NCI-H2227 treated with DMSO at 0.1 percent for 48 hours (cell line): ENCODE data around the gene KIF19.

Experiments
- DNase-seq: peaks from one replicate; lab custom pipeline; 2025; lab: John Stamatoyannopoulos, UW

The KIF19 gene

DNA sequence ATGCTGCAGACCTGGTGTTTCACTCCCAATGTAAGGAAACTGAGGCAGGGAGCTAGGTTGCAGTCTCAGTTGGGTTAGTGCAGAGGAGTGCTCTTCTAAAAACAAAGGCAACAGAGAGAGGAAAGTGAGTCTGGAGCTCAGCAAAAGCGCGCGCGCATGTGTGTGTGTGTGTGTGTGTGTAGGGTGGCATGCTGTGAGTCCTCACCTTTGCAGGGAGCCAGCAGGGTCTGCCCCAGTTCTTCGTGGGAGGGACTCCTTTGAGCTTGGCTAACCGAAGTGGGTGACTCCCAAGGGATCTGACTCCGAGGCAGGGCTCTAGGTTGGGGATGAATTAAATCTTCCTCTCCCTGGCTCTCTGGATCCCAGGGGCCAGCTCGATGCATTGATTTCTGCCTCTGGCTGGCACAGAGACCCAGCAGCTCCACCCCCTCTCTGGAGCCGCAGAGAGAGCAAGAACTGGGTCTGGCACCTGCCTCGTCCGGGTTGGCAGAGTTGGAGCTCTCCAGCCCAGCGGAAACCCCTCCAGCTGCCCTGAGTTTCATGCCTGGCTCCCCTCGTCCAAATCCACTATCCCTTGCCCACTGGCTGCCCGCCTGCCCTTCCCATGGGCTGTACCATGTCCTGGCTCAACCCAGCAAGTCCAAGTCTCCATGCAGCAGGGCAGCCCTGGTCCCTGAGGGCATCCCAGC is 36.9 kb downstream of the KIF19 start:
- DNase-seq: peak; percentile 2

DNA sequence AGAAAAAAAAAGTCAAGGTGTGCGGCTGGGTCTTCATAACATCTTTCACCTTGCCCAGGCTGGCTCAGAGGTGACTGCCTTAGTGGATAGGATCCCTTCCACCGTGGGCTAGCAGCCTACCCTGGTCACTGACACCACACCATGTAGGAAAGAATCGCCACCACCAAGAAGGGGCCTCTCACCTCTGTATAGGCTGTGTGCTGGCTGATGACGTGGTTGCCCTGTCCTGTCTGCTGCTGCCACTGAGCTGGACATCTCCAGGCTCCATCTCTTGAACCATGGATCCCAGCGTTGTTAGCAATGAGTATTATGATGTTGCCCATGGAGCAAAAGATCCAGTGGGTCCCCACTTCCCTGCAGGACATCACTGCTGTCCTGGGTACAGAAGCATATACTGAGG is 41.2 kb downstream of the KIF19 start, which contains the start of gene GPR142:
Gene GPR142 (plus strand): TSS at position 301 of the 400 bp plus-strand sequence. CDS start 2,035 bp downstream, outside the sequence.
- no peak for DNase-seq

GRCh38 chr17:74368341-74369081 is 42.5 kb downstream of the KIF19 start:
- DNase-seq: peak; percentile 39

GRCh38 chr17:74369221-74369620 is 43.2 kb downstream of the KIF19 start:
- peak; percentile 24 for DNase-seq

DNA sequence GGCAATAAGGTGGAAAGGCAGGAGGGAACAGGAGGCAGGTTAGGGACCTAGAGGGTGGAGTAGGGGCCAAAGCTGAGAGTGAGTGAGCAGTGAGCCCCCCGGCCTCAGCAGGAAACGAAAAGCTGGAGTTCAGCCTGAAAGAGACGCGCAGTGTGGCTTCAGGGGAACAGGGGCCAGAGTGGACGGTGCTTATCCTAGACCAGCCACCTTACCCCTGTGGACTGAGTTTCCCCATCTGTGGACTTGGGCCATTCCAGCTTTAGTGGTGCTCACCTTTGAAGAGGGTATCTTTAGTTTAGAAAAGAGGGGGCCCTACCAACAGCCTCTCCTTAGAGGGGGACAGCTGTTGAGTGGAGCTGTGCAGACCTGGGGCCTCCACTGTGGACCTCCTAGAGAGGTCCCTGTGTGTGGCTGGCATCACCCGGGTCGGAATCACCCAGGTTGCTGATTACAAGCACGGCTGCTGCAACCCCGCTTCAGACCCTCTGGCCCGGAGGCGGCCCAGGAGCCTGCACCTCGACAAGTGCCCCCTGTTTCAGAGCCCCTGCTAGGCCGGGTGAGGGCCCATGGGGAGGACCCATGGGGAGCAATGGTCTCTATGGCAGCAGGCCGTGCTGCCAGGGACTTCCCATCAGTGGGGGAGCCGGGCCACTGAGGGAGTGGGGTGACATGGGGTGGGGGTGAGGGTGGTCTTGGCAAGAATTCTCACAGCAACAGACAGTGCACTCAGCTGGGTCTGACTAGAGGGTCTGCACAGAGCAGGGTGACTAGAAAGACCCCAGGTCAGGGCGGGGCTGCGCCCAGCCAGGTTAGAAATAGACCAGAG is 43.9 kb downstream of the KIF19 start:
- no peak for DNase-seq

DNA sequence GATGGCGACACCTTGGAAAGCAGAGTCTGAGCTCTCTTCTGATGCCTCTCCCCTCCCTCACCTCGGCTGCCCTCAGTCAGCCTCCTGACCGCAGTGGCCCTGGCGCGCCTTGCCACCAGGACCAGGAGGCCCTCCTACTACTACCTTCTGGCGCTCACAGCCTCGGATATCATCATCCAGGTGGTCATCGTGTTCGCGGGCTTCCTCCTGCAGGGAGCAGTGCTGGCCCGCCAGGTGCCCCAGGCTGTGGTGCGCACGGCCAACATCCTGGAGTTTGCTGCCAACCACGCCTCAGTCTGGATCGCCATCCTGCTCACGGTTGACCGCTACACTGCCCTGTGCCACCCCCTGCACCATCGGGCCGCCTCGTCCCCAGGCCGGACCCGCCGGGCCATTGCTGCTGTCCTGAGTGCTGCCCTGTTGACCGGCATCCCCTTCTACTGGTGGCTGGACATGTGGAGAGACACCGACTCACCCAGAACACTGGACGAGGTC is 45.7 kb downstream of the KIF19 start:
- DNase-seq: no peak

- DNase-seq: no peak
Measured at GRCh38 chr17:74372426-74372825, 46.4 kb downstream of the KIF19 start.

DNA sequence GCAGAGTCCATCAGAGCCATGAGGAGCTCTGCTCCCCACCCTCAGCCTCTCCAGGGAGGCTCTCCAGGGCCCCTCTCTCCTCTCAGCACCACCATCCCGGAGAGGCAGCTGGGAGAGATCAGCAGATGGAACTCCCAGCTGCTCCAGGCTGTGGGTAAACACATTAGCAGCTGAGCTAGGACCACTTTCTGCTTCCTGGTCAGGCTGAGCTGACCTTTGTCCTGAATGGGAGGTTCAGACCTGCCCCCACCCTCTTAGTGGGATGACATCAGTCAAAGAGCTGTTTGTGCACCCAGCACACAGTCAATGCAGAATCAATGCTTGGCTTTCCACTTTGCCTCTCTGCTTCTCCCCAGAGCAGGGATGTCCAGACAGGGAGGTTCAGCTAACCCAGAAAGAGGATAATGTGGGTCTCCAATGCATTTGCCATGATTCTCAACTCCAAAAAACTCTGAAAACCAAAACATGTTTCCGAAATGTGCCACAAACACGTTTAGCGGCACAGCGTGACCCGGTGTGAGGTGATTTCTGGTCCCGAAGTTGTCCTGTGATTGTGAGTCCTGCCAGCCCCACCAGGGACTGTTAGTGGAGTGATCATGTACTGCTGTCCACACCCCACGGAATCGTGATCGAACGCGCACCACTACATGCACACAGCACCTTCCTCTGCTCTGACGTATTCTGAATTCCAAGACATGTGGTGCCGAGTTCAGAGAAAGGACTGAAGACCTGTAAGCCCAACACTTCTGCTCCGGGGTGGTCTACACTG is 48.0 kb downstream of the KIF19 start:
- DNase-seq: no peak

GRCh38 chr17:74374858-74375257 is 48.8 kb downstream of the KIF19 start:
- no peak for DNase-seq

DNA sequence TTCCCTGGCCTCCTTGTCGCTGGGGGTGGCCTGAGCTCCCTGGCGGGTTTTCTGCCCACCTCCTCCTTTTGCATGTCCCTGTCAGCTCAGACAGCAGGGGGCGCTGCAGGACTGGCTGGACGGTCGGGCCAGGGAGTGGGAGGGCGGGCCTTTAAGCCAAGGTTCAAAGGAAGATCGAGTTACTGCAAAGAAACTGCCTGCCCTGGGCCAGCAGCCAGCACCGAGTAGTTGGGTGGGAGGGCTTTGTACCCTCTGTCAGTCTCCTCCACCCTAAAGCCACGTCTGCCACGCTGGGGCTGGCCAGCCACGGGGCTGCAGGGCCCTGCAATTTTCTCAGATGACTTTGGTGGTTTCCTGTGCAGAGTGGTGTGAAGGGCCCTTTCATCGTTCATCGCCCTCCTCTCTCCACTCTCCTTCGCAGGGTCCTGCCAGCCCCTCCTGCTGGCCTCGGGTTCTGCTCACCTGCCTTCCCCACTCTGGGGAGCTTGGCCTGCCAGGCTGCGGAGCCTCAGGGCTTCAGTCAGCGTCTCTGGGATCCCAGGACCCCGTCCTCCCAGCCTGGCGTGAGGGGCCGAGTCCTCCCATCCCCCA is 53.6 kb downstream of the KIF19 start:
- peak; percentile 72 for DNase-seq

GRCh38 chr17:74380086-74380958 is 54.3 kb downstream of the KIF19 start:
- DNase-seq: peak; percentile 70

DNA sequence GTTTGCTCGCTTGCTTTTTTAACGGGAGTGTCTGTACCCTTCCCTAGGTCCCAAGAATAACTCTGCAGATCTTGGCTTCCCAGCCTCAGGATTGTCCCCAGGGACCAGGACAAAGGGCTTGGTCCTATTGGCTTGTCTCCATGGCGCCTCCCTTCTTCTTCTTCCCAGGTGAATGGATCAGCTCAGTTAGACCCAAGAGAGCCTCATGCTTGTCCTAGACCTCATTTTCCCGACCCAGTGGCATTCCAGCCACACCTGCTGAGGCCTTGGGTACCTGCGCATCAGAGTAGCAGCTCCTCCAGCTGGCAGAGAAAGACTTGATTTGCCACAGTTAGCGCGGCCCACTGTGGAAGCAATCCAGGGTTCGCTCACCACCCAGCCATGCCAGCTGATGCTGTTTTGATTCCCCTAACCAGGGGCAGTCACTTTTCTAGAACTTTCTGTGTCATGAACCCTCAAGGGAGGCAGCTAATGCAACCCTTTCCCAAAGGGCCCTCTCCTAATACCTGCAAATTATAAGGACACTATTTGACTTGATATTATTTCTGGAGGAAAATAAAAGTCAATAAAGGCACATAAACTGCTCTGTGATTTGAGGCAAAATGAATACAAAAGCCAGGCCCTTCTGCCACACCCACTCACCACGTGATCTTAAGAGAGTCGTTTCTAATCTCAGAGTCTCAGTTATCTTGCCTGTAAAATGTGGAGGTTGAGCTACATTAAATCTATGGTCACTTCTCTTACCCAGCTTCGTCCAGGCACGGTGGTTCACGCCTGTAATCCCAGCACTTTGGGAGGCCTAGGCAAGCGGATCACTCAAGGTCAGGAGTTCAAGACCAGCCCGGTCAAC is 55.2 kb downstream of the KIF19 start:
- no peak for DNase-seq

DNA sequence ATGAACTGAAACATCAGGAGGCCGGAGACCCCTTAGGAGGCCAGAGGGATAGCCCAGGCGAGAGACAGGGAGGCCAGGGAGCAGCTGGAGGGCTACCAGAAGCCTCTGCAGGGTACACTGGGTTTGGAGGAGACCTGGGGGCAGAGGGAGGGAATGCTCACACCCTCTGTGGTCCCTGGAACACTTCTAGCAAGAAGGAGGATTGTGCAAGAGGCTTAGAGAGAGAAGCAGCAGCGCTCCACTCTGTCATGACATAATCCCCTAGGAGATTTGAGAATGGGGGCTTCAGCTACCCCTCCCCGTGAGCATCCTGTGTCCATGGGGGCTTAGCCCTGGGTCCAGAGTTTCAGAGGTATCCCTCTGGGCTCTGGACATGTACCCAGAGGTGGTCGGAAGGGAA is 57.1 kb downstream of the KIF19 start:
- DNase-seq: no peak

DNA sequence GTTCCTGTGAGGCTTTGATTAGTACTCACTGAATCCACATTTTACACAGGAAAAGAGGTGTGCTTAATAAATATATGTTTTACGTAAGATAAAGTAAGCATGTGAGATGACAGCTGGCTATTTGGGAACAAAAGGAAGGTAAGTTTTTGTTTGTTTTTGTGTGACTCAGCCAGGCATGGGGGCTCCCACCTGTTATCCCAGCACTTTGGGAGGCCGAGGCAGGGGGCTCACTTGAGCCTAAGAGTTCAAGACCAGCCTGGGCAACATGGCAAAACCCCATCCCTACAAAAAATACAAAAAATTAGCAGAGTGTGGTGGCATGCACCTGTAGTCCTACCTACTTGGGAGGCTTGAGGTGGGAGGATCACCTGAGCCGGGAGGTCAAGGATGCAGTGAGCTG is 59.2 kb downstream of the KIF19 start:
- no peak for DNase-seq

DNA sequence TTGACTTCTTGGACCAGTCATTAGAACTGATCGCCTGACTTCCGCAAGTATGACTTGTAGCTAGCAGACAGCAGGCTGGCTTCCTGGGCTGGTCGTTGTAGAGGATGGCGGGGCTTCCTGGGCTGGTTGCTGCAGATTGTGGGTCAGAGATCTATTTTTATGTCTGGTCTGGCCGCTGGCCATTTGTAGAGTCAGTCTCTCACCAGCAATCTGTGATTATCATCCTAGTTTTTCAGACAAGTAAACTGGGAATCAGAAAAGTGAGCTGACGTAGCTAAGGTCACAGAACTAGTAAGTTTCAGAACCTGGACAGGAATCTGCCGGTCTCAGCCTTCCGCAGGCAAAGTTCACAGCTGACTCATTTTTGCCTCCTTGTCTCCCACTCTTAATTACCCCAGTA is 60.4 kb downstream of the KIF19 start:
- DNase-seq: no peak

DNA sequence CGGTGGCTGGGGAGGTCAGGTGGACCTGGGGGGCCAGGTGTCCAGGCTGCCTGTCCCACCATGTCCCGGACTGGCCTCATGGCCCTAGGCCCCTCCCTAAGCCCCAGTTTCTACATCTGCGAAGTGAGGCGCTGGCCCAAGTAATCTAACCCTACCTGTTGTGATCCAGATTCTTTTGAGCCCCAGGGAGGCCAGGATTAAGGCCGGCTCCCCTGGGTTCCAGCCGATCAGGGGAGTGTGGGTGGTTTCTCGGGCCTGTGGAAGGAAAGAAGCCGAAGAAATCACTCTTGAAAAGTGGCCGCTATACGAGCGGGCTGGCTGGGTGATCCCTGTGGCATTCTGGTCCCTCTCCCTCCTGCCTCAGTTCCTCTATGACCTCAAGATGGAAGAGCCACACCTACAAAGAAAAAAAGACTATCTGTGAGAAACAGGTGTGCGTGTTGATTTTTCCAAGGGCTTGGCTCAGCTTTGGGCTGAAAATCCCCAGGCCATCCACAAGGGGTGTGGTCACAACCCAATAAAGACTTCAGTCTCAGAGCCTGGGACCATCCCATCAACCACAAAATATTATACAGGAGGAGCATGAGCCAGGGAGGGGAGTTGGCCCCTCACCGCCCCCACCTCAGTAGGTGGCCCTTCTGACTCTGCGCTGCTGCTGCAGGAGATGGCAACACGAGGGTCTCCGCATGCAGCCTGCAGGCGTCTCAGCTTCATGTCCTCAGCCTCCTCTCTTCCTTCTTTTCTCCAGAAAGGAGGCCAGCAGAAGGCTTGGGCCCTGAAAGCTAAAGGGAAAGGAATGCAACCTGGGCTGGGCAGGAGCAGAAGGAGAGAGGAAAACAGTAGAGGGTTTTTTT is 61.6 kb downstream of the KIF19 start:
- DNase-seq: no peak

GRCh38 chr17:74389084-74389753 is 63.2 kb downstream of the KIF19 start:
- no peak for DNase-seq
